ENCODE results near the gene RPS3A.
"Not testable (repeated sequence)": the region's sequence is repeated elsewhere in the genome, so short reads cannot be mapped to it uniquely, and the experiment has no call there.

RPS3A gene

GRCh38 chr4:151117371-151117962 is 18.0 kb downstream of the RPS3A start:
- peak; percentile 47 to 58 for DNase-seq

DNA sequence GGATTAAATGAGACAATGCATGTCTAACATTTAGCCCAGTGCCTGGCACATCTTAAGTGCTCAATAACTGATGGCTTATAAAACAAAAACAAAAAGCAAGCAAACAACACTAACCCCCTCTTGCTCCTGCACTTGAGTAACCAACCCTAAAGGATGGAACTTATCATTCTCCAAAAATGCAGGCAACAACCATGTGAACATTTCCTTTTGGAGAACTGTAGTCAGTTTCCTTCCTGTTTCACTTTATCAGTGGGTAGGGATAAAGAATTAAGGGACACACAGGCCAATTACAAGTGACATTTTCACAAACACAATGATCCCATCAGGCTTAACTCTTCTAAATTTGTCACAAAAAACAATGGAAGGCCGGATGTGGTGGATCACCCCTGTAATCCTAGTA is 30.4 kb downstream of the RPS3A start:
- no peak for DNase-seq

DNA sequence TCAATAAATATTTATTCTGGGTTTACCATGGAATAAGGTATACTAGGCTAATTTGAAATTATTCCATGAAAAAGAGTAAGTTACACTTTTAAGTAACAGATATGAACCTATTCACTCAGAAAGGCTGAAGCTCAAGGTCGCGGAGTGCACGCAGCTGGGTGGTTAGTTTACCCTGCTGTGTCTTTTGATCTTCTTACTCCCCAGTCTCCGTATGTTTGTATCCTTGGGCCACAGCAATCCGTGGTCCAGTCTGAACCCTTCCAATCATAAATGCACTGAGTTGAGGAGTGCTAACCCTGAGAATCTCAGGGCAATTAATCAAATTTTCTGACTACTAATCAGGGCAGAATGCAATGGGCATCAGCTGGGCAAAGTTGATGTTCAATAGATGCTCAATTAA is 33.9 kb downstream of the RPS3A start:
- no peak for DNase-seq

GRCh38 chr4:151136048-151136447 is 36.6 kb downstream of the RPS3A start:
- not testable (repeated sequence) for DNase-seq

GRCh38 chr4:151139814-151140213 is 40.4 kb downstream of the RPS3A start:
- DNase-seq: no peak

DNA sequence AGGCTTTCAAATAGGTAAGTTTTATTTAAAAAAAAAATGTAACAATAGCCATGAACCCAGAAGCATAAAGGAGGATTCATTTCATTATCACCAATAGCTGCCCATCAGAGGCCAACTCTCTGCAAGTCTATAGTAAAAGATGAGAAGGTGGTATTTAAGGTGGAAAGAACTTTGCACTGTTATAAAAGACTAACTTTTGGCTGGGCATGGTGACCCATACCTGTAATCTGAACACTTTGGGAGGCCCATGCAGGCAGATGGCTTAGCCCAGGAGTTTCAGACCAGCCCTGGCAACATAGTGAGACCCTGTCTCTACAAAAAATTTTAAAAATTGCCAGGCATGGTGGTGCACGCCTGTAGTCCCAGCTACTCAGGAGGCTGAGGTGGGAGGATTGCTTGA is 43.3 kb downstream of the RPS3A start:
- DNase-seq: no peak

- DNase-seq: no peak
These were observed 43.7 kb downstream of the RPS3A start for GRCh38 chr4:151143162-151143561.

DNA sequence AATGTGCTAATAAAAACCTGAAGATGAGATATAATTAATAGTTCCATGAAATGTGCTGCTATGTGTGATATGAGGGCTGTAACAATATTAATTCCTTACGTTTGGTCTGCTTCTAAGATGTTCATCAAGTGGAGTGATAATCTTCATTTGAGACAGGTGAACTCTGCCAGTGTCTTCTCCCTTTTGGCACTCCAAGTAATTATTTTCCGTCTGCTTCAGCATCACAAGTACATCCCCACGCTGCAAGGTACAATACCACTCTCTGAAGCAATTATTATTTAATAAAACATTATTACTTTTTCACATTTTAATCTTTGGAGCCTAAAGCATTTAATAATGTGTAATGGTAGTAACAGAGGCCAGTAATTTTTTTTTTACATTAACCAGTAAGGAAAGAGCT is 44.4 kb downstream of the RPS3A start:
- no peak for DNase-seq

DNA sequence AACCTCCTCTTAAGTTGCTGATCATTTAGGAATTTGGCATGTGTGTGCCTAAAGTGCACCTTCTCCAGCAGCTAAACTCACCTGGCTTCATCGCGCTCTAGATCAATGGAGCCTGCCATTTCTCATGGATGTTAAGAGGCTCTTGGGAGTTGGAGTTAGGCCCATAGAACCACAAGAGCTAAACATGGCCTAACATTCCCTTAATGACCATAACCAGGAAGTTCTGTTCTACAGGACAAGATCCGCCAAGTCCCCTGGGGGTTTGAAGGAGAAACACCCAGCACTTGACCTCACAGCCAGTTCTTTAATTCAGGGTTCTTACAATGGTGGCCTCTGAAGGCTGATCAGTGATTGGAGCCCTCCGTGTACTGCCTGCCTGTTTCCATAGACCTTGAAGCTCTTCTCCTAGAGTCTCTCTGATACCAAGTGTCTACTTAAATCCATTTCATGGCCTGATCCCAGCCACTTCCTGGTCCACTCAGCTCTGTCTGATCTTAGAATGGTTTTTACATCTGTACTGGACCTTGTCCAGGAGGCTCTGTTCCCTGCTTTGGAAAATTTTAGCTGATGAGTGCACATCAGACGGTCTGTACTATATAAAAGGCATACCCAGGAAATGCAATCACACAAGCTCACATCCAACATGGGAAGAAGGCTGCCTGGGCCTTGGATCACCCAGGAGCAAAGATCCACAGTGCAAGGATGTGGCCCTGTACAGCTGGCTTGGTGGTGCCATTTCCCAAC is 45.1 kb downstream of the RPS3A start:
- DNase-seq: no peak

DNA sequence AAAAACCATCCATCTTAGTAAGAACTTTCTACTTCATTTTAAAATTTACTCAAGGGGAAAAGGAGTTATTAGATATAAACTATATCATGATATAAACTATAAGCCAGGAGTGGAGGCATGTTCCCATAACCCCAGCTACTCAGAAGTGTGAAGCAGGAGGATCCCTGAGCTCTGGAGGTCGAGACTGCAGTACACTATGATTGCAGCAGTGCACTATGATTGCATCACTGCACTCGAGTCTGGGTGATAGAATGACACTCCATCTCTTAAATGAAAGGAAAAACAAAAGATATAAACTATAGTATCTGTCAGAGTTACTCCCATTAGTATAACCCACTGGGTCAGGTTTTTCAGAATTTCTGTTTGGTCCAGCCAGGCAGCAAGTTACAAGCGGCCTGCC is 47.6 kb downstream of the RPS3A start:
- DNase-seq: no peak

DNA sequence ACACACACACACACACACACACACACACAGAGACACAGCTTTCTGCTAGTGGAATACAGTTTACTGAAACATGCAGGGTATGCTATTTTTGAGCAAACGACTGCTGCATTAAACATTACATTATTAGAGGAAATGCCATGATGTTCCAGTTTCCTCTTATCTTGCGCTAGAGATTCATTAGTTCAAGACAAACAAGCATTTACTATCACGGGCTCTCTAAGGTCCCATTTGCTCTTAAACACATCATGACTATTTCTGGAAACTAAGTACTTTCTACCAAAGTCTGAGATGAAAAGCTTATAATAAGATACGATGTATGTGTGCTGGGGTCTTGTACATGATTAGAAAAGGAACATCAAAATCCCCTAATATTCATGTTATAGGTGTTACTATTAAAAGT is 48.8 kb downstream of the RPS3A start:
- no peak for DNase-seq

DNA sequence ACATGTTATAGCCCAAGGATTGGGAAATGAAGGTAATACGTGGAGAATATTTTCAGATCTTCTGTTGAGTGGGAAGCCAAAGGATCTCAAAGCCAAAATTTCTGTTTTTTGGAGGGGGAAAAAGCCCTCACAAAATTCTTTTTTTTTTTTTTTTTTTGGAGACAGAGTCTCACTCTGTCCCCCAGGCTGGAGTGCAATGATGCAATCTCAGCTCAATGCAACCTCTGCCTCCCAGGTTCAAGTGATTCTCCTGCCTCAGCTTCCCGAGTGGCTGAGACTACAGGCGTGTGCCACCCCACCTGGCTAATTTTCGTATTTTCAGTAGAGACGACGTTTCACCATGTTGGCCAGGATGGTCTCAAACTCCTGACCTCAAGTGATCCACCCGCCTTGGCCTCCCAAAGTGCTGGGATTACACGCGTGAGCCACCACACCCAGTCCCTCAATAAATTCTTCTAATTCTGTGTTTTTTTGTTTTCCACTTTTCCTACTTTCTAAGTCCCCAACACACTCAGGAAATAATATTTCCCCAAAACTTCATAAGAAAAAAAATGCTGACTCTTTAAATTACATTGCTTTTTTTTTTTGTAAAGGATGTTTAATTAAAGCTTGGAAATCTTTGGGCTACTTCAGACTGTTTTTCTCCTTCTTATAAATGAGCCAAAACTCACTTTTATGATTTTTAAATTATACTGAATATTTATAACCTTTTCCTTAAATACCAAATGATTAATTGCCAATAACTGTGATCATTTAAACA is 51.6 kb downstream of the RPS3A start:
- DNase-seq: no peak

DNA sequence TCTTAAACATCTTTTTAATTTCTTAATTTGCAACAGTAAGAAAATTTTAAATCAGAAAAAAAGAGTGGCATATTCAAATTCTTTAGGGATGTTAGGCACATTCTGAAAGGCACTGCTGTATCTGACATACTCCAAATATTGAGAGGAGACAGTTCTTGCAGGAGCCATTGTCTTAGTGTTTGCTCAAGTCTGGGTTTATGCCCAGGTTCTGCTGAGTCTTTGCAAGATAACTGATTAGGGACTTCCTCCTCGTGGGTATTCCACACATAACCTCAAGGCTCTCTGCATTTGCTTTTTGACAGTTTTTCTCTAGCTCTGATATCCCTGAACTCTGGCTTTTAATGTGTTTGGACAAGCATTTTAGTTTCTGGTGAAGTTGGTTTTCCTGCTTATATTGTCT is 52.6 kb downstream of the RPS3A start:
- DNase-seq: no peak

DNA sequence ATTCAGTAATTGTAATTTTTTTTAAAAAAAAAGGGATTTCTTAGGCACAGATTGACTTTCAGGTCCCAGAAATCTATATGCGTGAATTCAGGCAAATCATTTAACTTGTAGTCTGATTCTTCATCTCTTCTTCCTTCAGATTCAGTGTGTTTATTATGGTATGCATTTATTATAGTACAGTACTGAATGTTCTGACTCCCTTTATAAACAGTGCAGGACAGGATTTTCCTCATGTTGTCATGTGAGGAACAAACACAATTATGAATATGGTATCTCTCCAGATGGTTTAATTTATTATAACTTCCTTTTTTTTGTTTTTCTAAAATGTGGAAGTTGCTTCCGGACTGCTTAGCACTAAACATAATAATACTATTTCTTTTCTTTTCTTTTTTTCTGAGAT is 54.2 kb downstream of the RPS3A start:
- peak in 1 of 2 donors; percentile 7 for DNase-seq
